Erythroblast (primary cell): ENCODE measurements around the gene RNASE3.
"Not testable (repeated sequence)": the region's sequence is repeated elsewhere in the genome, so short reads cannot be mapped to it uniquely, and the experiment has no call there.

ENCODE experiments used
- GATA1 ChIP-seq: IDR thresholded peaks from 2 replicates; pipeline ENCODE4 v1.6.1; 2011; ENCODE audit warnings: low read depth, mild to moderate bottlenecking, control low read depth, low read length, moderate library complexity
- POLR2A ChIP-seq: IDR thresholded peaks from 2 replicates; pipeline ENCODE4 v1.6.1; 2011; ENCODE audit warnings: mild to moderate bottlenecking, low read length

DNA sequence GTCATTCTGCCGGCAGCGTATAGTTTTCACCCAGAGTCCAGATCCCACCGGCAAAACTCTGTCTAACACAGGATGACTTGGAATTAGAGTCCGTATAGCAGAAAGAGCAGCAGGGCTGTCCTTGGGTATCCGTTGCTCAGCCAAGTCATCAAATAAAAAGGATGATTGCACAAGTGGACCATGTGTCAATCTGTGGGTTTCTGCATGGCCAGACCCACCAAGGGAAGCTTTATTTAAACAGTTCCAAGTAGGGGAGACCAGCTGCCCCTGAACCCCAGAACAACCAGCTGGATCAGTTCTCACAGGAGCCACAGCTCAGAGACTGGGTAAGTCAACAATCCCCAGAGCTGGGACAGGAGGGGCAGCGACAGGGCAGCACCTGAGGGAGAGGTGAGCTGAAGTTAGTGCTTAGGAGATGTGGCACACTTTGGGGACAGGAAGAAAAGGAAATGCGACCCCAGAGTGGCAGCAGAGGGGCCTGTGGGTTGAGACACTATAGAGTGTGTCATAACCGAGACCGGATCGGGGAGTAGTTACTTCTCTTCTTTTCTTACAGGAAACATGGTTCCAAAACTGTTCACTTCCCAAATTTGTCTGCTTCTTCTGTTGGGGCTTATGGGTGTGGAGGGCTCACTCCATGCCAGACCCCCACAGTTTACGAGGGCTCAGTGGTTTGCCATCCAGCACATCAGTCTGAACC is at the start of gene RNASE3:
- not testable (repeated sequence) for TF ChIP-seq POLR2A, GATA1
